SU-DHL-6 (cell line): Measurements from ENCODE around the gene HOTAIR.

Experiments used
- H2AFZ ChIP-seq: fragments of 200-600 bp; sonication (generic); 2 replicates; pipeline ENCODE4 v1.6.1; 2014; ENCODE audit warnings: low read depth, mild to moderate bottlenecking, moderate library complexity, mixed read lengths, antibody characterized with exemption, low read length; ENCODE audit not compliant: severe bottlenecking
- H3F3A ChIP-seq: fragments of 200-600 bp; shearing (Covaris generic); 2 replicates; pipeline ENCODE4 v1.6.0; 2016; ENCODE audit warnings: antibody characterized with exemption, mild to moderate bottlenecking; ENCODE audit not compliant: insufficient read depth
- H3K27ac ChIP-seq: fragments of 200-600 bp; sonication (generic); 2 replicates; pipeline ENCODE4 v1.5.1; 2016; ENCODE audit warnings: low read depth, mild to moderate bottlenecking, low read length, moderate library complexity, mixed read lengths
- H3K27me3 ChIP-seq: fragments of 200-600 bp; sonication (generic), shearing (Covaris generic); 2 replicates; pipeline ENCODE4 v1.6.0; 2014; ENCODE audit warnings: mild to moderate bottlenecking, low read length
- H3K36me3 ChIP-seq: fragments of 200-600 bp; sonication (generic); 2 replicates; pipeline ENCODE4 v1.6.1; 2014; ENCODE audit warnings: mild to moderate bottlenecking, low read length, mixed read lengths
- H3K4me2 ChIP-seq: fragments of 300-600, 200-600 bp; shearing (Covaris generic), sonication (generic); 2 replicates; pipeline ENCODE4 v1.6.0; 2014; ENCODE audit warnings: low read length, low read depth, mild to moderate bottlenecking; ENCODE audit not compliant: poor library complexity, severe bottlenecking
- H3K4me3 ChIP-seq: fragments of 200-600 bp; sonication (generic); 2 replicates; pipeline ENCODE4 v1.5.1; 2014; ENCODE audit warnings: antibody characterized with exemption, low read length, mild to moderate bottlenecking, mixed read lengths; ENCODE audit not compliant: insufficient read depth, poor library complexity, severe bottlenecking
- H3K79me2 ChIP-seq: fragments of 200-600 bp; sonication (generic); 2 replicates; pipeline ENCODE4 v1.6.1; 2014; ENCODE audit warnings: mild to moderate bottlenecking, low read length, moderate library complexity; ENCODE audit not compliant: insufficient read depth
- H3K9ac ChIP-seq: fragments of 200-600 bp; sonication (generic); 2 replicates; pipeline ENCODE4 v1.7.0; 2014; ENCODE audit warnings: mild to moderate bottlenecking, low read length
- H3K9me2 ChIP-seq: fragments of 200-600 bp; sonication (generic); replicated peaks from 2 replicates; pipeline ENCODE4 v1.6.1; 2014; ENCODE audit warnings: low read length; ENCODE audit not compliant: insufficient read depth
- H3K9me3 ChIP-seq: fragments of 200-600 bp; sonication (generic); 2 replicates; pipeline ENCODE4 v1.6.1; 2014; ENCODE audit warnings: low read length, mixed read lengths; ENCODE audit not compliant: insufficient read depth
- H4K20me1 ChIP-seq: fragments of 200-600 bp; sonication (generic); 2 replicates; pipeline ENCODE4 v1.6.1; 2014; ENCODE audit warnings: low read depth, mild to moderate bottlenecking, antibody characterized with exemption, low read length, moderate library complexity, mixed read lengths
- CTCF ChIP-seq: fragments of 200-600 bp; sonication (generic); IDR thresholded peaks from one replicate; pipeline ENCODE4 v1.5.1; 2017; ENCODE audit warnings: antibody characterized with exemption, mild to moderate bottlenecking, low read length, moderate library complexity; ENCODE audit not compliant: insufficient read depth, poor library complexity, severe bottlenecking
- EZH2phosphoT487 ChIP-seq: fragments of 200-600 bp; sonication (generic), shearing (Covaris generic); conservative IDR thresholded peaks from 2 replicates; pipeline ENCODE4 v1.6.1; 2018; ENCODE audit warnings: mild to moderate bottlenecking, antibody characterized with exemption, low read length, moderate library complexity, mixed read lengths

Gene HOTAIR

DNA sequence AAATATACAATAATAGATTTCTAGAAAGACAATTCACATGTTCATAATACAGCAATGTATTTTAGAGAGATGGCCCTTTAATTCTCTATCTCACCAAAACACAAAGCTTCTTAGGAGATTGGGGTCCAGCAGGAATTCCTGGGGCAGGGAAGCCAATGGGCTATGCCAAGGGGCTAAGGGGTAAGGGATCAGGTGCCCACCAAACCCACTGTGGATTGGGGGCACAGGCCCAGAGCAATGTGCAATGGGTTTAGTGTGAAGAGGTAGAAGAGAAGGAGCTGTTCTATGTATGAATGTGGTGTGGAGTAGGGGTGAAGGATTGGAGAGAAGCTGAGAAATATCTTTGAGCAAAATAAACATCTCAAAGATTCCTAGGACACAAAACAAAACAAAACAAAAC, 33.6 kb downstream of the HOTAIR start:
- Histone ChIP-seq H4K20me1 (no peaks in the 10 kb centered on the region), H3K4me3 (no peak overlapping the region), H3K9me2 (no peaks in the 10 kb centered on the region), H3K27ac (no peak overlapping the region), H2AFZ (no peak overlapping the region), H3K4me2 (no peak overlapping the region), H3K27me3 (no peaks in the 10 kb centered on the region), H3K9me3 (no peaks in the 10 kb centered on the region), H3K9ac (no peak overlapping the region), H3K79me2 (no peaks in the 10 kb centered on the region), H3F3A (no peaks in the 10 kb centered on the region), H3K36me3 (no peaks in the 10 kb centered on the region)
- no peak for TF ChIP-seq CTCF
- no peak for TF ChIP-seq EZH2phosphoT487

DNA sequence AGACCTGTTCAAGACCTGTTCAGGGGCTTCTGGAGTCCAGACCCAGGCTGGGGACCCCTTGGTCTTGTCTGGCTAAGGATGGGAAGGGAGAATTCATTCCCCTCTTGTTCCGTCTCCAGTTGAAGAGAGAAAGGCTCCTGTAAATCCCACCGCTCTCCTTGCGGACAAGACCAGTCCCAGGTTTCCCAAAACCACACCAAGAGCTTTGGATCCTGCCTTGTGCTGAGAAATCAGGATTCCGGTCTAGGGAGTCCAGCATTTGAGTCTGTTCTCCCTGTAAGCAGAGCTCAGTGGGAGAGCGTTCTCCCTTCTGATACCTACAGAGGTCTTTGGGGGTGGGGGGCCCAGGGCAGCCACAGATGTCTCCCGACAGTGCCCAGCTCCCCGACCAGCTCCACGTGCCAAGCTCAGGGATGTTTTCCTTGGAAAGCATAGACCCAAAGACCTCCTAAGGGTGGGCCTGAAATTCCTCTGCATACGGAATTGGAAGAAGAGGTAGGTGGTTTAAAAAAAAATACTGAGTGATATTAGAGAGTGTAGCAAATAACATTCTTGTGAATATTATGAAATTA, 34.2 kb downstream of the HOTAIR start:
- H3K4me3 ChIP-seq, result no peak overlapping the region
- no peak overlapping the region for H3K9ac ChIP-seq
- no peaks in the 10 kb centered on the region for H3K79me2 ChIP-seq

GRCh38 chr12:53939141-53940108, 35.3 kb downstream of the HOTAIR start:
- no peak for TF ChIP-seq CTCF
- TF ChIP-seq EZH2phosphoT487, result no peak
- Histone ChIP-seq H3K27ac (no peak overlapping the region), H2AFZ (no peak overlapping the region), H3K36me3 (no peaks in the 10 kb centered on the region), H3K4me3 (no peak overlapping the region), H3K79me2 (no peaks in the 10 kb centered on the region), H3K9me3 (no peaks in the 10 kb centered on the region), H3K9ac (no peak overlapping the region), H3F3A (no peaks in the 10 kb centered on the region), H4K20me1 (no peaks in the 10 kb centered on the region), H3K9me2 (no peaks in the 10 kb centered on the region), H3K4me2 (no peak overlapping the region), H3K27me3 (no peaks in the 10 kb centered on the region)

More for the DNA sequence above, 34.2 kb downstream of the HOTAIR start:
- Histone ChIP-seq H3K4me2 (no peak overlapping the region), H3K27me3 (no peaks in the 10 kb centered on the region), H4K20me1 (no peaks in the 10 kb centered on the region), H2AFZ (no peak overlapping the region), H3F3A (no peaks in the 10 kb centered on the region), H3K36me3 (no peaks in the 10 kb centered on the region), H3K9me3 (no peaks in the 10 kb centered on the region), H3K9me2 (no peaks in the 10 kb centered on the region), H3K27ac (no peak overlapping the region)
- no peak for TF ChIP-seq EZH2phosphoT487
- TF ChIP-seq CTCF, result no peak
